OCI-LY1 (cell line): ENCODE data around the gene MYO3B.

Source experiments
- EZH2 ChIP-seq: fragments of 200-600 bp; sonication (generic), shearing (Covaris generic); IDR thresholded peaks from 2 replicates; pipeline ENCODE4 v1.8.0; 2017; ENCODE audit warnings: borderline replicate concordance, mixed run types, mild to moderate bottlenecking, antibody characterized with exemption, low read length, moderate library complexity, mixed read lengths
- TF ChIP-seq, protein P1 (sequence below): fragments of 200-600 bp; sonication (generic), shearing (Covaris generic); IDR thresholded peaks from 2 replicates; pipeline ENCODE4 v1.5.1; 2017; ENCODE audit warnings: mild to moderate bottlenecking, antibody characterized with exemption, low read length, moderate library complexity, mixed read lengths

DNA sequence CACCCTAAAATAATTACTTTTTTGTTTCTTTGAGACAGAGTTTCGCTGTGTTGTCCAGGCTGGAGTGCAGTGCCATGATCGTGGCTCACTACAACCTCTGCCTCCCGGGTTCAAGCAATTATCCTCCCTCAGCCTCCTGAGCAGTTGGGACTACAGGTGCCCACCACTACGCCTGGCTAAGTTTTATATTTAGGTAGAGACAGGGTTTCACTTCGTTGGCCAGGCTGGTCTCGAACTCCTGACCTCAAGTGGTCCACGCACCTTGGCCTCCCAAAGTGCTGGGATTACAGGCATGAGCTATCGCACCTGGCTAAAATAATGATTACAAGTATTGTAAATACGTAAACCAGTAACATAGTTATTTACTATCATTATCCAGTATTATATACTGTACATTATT is 279.8 kb downstream of the MYO3B start:
- TF ChIP-seq, protein P1, sequence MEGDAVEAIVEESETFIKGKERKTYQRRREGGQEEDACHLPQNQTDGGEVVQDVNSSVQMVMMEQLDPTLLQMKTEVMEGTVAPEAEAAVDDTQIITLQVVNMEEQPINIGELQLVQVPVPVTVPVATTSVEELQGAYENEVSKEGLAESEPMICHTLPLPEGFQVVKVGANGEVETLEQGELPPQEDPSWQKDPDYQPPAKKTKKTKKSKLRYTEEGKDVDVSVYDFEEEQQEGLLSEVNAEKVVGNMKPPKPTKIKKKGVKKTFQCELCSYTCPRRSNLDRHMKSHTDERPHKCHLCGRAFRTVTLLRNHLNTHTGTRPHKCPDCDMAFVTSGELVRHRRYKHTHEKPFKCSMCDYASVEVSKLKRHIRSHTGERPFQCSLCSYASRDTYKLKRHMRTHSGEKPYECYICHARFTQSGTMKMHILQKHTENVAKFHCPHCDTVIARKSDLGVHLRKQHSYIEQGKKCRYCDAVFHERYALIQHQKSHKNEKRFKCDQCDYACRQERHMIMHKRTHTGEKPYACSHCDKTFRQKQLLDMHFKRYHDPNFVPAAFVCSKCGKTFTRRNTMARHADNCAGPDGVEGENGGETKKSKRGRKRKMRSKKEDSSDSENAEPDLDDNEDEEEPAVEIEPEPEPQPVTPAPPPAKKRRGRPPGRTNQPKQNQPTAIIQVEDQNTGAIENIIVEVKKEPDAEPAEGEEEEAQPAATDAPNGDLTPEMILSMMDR, result no peak
- no peak for TF ChIP-seq EZH2
